Measurements from ENCODE around the gene HACL1. TPM values are rescaled to one million over a fixed set of nuclear protein-coding genes. Genes with fewer than 3 reads are reported as not detected.

Gene HACL1
- polyA plus RNA-seq, 1 donor (not counting 4 experiments of a cell fraction or from before 2014, with no cell fraction given), result 23.1 TPM

GRCh38 chr3:15519096-15519495 is 82.3 kb downstream of the HACL1 start:
- H3K4me2 ChIP-seq (ENCODE audit: control insufficient read depth, extremely low read depth, insufficient read depth, low read depth, low read length), result no peak overlapping the region
- no peaks in the 10 kb centered on the region for H3K4me1 ChIP-seq (ENCODE audit: control insufficient read depth, extremely low read depth, insufficient read depth, low read length)
- H3K4me3 ChIP-seq (ENCODE audit: control insufficient read depth in 2 of 3, extremely low read depth in 1 of 3, insufficient read depth in 2 of 3, low read depth in 1 of 3, low read length in 3 of 3), result no peak overlapping the region
- H3K27me3 ChIP-seq (ENCODE audit: control insufficient read depth, extremely low read depth, insufficient read depth, low read length), result no peaks in the 10 kb centered on the region
- no peaks in the 10 kb centered on the region for H3K79me2 ChIP-seq (ENCODE audit: control insufficient read depth, insufficient read depth, low read length)
- FAIRE-seq (no peak), DNase-seq (ENCODE audit: low read depth, low spot score) (no peak)
- no peaks in the 10 kb centered on the region for H4K20me1 ChIP-seq (ENCODE audit: control insufficient read depth, extremely low read depth, insufficient read depth, low read length)
- no peaks in the 10 kb centered on the region for H3K36me3 ChIP-seq (ENCODE audit: control insufficient read depth in 2 of 2, extremely low read depth in 1 of 2, insufficient read depth in 2 of 2, low read length in 2 of 2)
- no peaks in the 10 kb centered on the region for H3K9me1 ChIP-seq (ENCODE audit: control insufficient read depth, extremely low read depth, insufficient read depth, low read length)
- H2AFZ ChIP-seq (ENCODE audit: control insufficient read depth, low read length), result no peak overlapping the region
- no peak overlapping the region for H3K9ac ChIP-seq (ENCODE audit: control insufficient read depth, extremely low read depth, insufficient read depth, low read length)
- TF ChIP-seq EZH2 (IDR thresholded peaks at IDR 0.05; ENCODE audit: low read length) (no peak), CTCF (optimal IDR thresholded peaks at IDR 0.05 in 1 of 3, IDR thresholded peaks at IDR 0.05 in 1 of 3, conservative IDR thresholded peaks at IDR 0.05 in 1 of 3; ENCODE audit: extremely low read depth in 1 of 3, insufficient read depth in 2 of 3, low read length in 3 of 3) (no peak)
- H3K27ac ChIP-seq (ENCODE audit: control insufficient read depth, insufficient read depth, low read length), result no peak overlapping the region
- no peaks in the 10 kb centered on the region for H3K9me3 ChIP-seq (ENCODE audit: control insufficient read depth, low read depth, low read length)
- dilution Hi-C loops (cut with MboI; ENCODE audit: extremely low pct_ligation_motif_present, low sequenced_read_pairs), result no loop called here

GRCh38 chr3:15514663-15515340 is 86.6 kb downstream of the HACL1 start:
- Histone ChIP-seq H3K36me3 (ENCODE audit: control insufficient read depth in 2 of 2, extremely low read depth in 1 of 2, insufficient read depth in 2 of 2, low read length in 2 of 2) (no peaks in the 10 kb centered on the region), H3K4me3 (ENCODE audit: control insufficient read depth in 2 of 3, extremely low read depth in 1 of 3, insufficient read depth in 2 of 3, low read depth in 1 of 3, low read length in 3 of 3) (no peak overlapping the region), H3K27me3 (ENCODE audit: control insufficient read depth, extremely low read depth, insufficient read depth, low read length) (peaks cover 16% of the 10 kb centered on the region), H3K4me2 (ENCODE audit: control insufficient read depth, extremely low read depth, insufficient read depth, low read depth, low read length) (no peak overlapping the region), H3K9me3 (ENCODE audit: control insufficient read depth, low read depth, low read length) (no peaks in the 10 kb centered on the region), H3K79me2 (ENCODE audit: control insufficient read depth, insufficient read depth, low read length) (no peaks in the 10 kb centered on the region), H3K27ac (ENCODE audit: control insufficient read depth, insufficient read depth, low read length) (no peak overlapping the region), H3K4me1 (ENCODE audit: control insufficient read depth, extremely low read depth, insufficient read depth, low read length) (no peaks in the 10 kb centered on the region), H3K9me1 (ENCODE audit: control insufficient read depth, extremely low read depth, insufficient read depth, low read length) (no peaks in the 10 kb centered on the region), H4K20me1 (ENCODE audit: control insufficient read depth, extremely low read depth, insufficient read depth, low read length) (no peaks in the 10 kb centered on the region), H2AFZ (ENCODE audit: control insufficient read depth, low read length) (no peak overlapping the region), H3K9ac (ENCODE audit: control insufficient read depth, extremely low read depth, insufficient read depth, low read length) (no peak overlapping the region)
- no peak for DNase-seq (ENCODE audit: low read depth, low spot score)
- no peak for FAIRE-seq
- no peak for TF ChIP-seq CTCF (optimal IDR thresholded peaks at IDR 0.05 in 1 of 3, IDR thresholded peaks at IDR 0.05 in 1 of 3, conservative IDR thresholded peaks at IDR 0.05 in 1 of 3; ENCODE audit: extremely low read depth in 1 of 3, insufficient read depth in 2 of 3, low read length in 3 of 3)
- TF ChIP-seq EZH2 (IDR thresholded peaks at IDR 0.05; ENCODE audit: low read length), result no peak
- dilution Hi-C loops (cut with MboI; ENCODE audit: extremely low pct_ligation_motif_present, low sequenced_read_pairs), result no loop called here
